Sigmoid colon (tissue), 7 donors: ENCODE results near the gene LUC7L3. TPM values are rescaled to one million over a fixed set of nuclear protein-coding genes. Genes with fewer than 3 reads are reported as not detected.

Experiments
- DNase-seq: peaks from one replicate; pipeline ENCODE4 v3.0.0-alpha.2; 2019
- H3K27ac ChIP-seq, 4 donors: fragments of 200-600 bp; sonication (generic); one replicate each; pipeline ENCODE4 v1.5.1; 2016 to 2019; ENCODE audit warnings: mild to moderate bottlenecking in 1 of 4
- H3K27me3 ChIP-seq, 3 donors: fragments of 200-600 bp; sonication (generic); one replicate each; pipeline ENCODE4 v1.5.1; 2019; ENCODE audit warnings: mild to moderate bottlenecking in 1 of 3
- H3K36me3 ChIP-seq, 4 donors: fragments of 200-600 bp; sonication (generic); one replicate each; pipeline ENCODE4 v1.5.1; 2016 to 2019
- H3K4me1 ChIP-seq, 4 donors: fragments of 200-600 bp; sonication (generic); one replicate each; pipeline ENCODE4 v1.5.1; 2017 to 2019
- H3K4me3 ChIP-seq, 4 donors: fragments of 200-600 bp; sonication (generic); one replicate each; pipeline ENCODE4 v1.5.1; 2017 to 2019; ENCODE audit warnings: mild to moderate bottlenecking in 2 of 4, moderate library complexity in 1 of 4
- H3K9me3 ChIP-seq, 4 donors: fragments of 200-600 bp in 3 of 4; sonication (generic) in 3 of 4; one replicate each; pipeline versions ENCODE4 v1.5.1 to v1.6.1; 2013 to 2019
- CTCF ChIP-seq, 4 experiments: fragments of 450-650 bp in 3 of 4; fragments of 200-600 bp in 1 of 4; IDR thresholded peaks; one replicate each; pipeline ENCODE4 v1.5.1; 2016 to 2019; ENCODE audit warnings: antibody characterized with exemption in 4 of 4, mild to moderate bottlenecking in 3 of 4, moderate library complexity in 2 of 4
- EP300 ChIP-seq, 4 donors: sonication (generic); formaldehyde crosslinking; IDR thresholded peaks; one replicate each; pipeline ENCODE4 v1.6.1; 2017; ENCODE audit warnings: antibody characterized with exemption in 4 of 4
- POLR2A ChIP-seq, 2 donors: fragments of 450-650 bp; IDR thresholded peaks; one replicate each; pipeline ENCODE4 v1.6.1; 2016; ENCODE audit warnings: antibody characterized with exemption in 2 of 2, mild to moderate bottlenecking in 2 of 2, moderate library complexity in 2 of 2
- POLR2AphosphoS5 ChIP-seq, 4 donors: sonication (generic); formaldehyde crosslinking; IDR thresholded peaks; one replicate each; pipeline ENCODE4 v1.6.1; 2017; ENCODE audit warnings: antibody characterized with exemption in 4 of 4
- WGBS, 2 donors: extraction: QIAGEN DNeasy Blood & Tissue Kit; methylation state at CpG; one replicate each; pipeline ENCODE4 v1.1.7; 2013; 5-methylcytosine and 5-hydroxymethylcytosine counted together
- intact Hi-C: fragments of 100-400 bp; cut with DNase I; formaldehyde crosslinking; loops from one replicate; pipeline ENCODE4 v1.15.1; 2023
- polyA plus RNA-seq, 3 donors: library from polyadenylated mRNA; stranded (reverse); fragments of 200-250 nt; gene quantifications; one replicate each; pipeline ENCODE4 v1.2.3, GENCODE V29; 2013
- total RNA-seq, 4 donors: library from RNA; depleted of rRNA; stranded (reverse); fragments of >200 nt; gene quantifications; one replicate each; pipeline ENCODE4 v1.1.0, GENCODE V29; 2016
- donor health status: healthy with polysubstance abuse.
- donor health status: Bipolar disorder and iron deficiency.
- donor health status: healthy.

The LUC7L3 gene
- total and polyA plus RNA-seq, 7 donors = 43.2 to 188 (median 71.4) TPM

GRCh38 chr17:50710025-50710424, 9.4 kb upstream of the LUC7L3 start:
- DNase-seq = no peak
- 91 to 95% methylated on average over 2 of the region's 2 CpGs for WGBS, 2 donors
- intact Hi-C loops = no loop called here
- TF ChIP-seq EP300 (IDR thresholded peaks at IDR 0.05) (no peak), POLR2A (IDR thresholded peaks at IDR 0.05) (no peak), POLR2AphosphoS5 (IDR thresholded peaks at IDR 0.05) (no peak), CTCF (IDR thresholded peaks at IDR 0.05) (no peak)
- no peaks in the 10 kb centered on the region for H3K9me3 ChIP-seq
- H3K36me3 ChIP-seq = no peaks in the 10 kb centered on the region
- H3K4me1 ChIP-seq = peaks cover 0 to 42% (median 37%) of the 10 kb centered on the region in 4 donors
- H3K27ac ChIP-seq = peak overlapping the region in 3 of 4 donors; percentile 92 to 97 (median 95)
- no peak overlapping the region for H3K4me3 ChIP-seq
- H3K27me3 ChIP-seq = no peaks in the 10 kb centered on the region

GRCh38 chr17:50710650-50711049, 8.8 kb upstream of the LUC7L3 start:
- no peaks in the 10 kb centered on the region for H3K9me3 ChIP-seq
- intact Hi-C loops = no loop called here
- H3K4me3 ChIP-seq = no peak overlapping the region
- no peaks in the 10 kb centered on the region for H3K36me3 ChIP-seq
- no peak overlapping the region for H3K27ac ChIP-seq
- TF ChIP-seq POLR2A (IDR thresholded peaks at IDR 0.05) = no peak
- no peak for TF ChIP-seq CTCF (IDR thresholded peaks at IDR 0.05)
- TF ChIP-seq POLR2AphosphoS5 (IDR thresholded peaks at IDR 0.05) = no peak
- no peak for TF ChIP-seq EP300 (IDR thresholded peaks at IDR 0.05)
- peaks cover 0 to 40% (median 31%) of the 10 kb centered on the region in 4 donors for H3K4me1 ChIP-seq
- WGBS, 2 donors = 91 to 93% methylated on average over 4 of the region's 4 CpGs
- H3K27me3 ChIP-seq = no peaks in the 10 kb centered on the region
- no peak for DNase-seq

DNA sequence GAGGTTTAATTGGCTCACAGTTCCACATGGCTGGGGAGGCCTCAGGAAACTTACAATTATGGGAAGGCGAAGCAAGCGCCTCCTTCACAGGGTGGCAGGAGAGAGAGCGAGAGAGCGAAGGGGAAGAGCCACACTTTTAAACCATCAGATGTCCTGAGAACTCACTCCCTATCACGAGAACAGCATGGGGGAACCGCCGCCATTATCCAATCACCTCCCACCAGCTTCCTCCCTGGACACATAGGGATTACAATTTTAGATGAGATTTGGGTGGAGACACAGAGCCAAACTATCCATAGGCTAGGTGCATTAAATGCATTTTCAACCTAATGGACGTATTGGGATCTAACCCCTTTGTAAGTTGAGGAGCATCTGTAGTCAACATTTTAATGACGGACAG, 6.8 kb upstream of the LUC7L3 start:
- no peak overlapping the region for H3K4me3 ChIP-seq
- TF ChIP-seq POLR2AphosphoS5 (IDR thresholded peaks at IDR 0.05) = no peak
- no peak for TF ChIP-seq CTCF (IDR thresholded peaks at IDR 0.05)
- no peak for TF ChIP-seq EP300 (IDR thresholded peaks at IDR 0.05)
- TF ChIP-seq POLR2A (IDR thresholded peaks at IDR 0.05) = no peak
- H3K4me1 ChIP-seq = peaks cover 0 to 23% (median 18%) of the 10 kb centered on the region in 4 donors
- DNase-seq = no peak
- H3K36me3 ChIP-seq = no peaks in the 10 kb centered on the region
- intact Hi-C loops = no loop called here
- 94 to 96% methylated on average over 9 of the region's 9 CpGs for WGBS, 2 donors
- no peak overlapping the region for H3K27ac ChIP-seq
- H3K9me3 ChIP-seq = no peaks in the 10 kb centered on the region
- no peaks in the 10 kb centered on the region for H3K27me3 ChIP-seq

- Histone ChIP-seq H3K27ac (no peak overlapping the region), H3K27me3 (no peaks in the 10 kb centered on the region), H3K36me3 (no peaks in the 10 kb centered on the region), H3K4me3 (no peak overlapping the region), H3K4me1 (peaks cover 0 to 5% (median 5%) of the 10 kb centered on the region in 4 donors), H3K9me3 (no peaks in the 10 kb centered on the region)
- no peak for DNase-seq
- 95% methylated on average over 3 of the region's 3 CpGs for WGBS, 2 donors
- TF ChIP-seq CTCF (IDR thresholded peaks at IDR 0.05) (no peak), EP300 (IDR thresholded peaks at IDR 0.05) (no peak), POLR2AphosphoS5 (IDR thresholded peaks at IDR 0.05) (no peak), POLR2A (IDR thresholded peaks at IDR 0.05) (no peak)
- intact Hi-C loops = no loop called here
These were observed 3.9 kb upstream of the LUC7L3 start for GRCh38 chr17:50715471-50715870.
